Measurements from ENCODE around the gene SND1. TPM values are rescaled to one million over a fixed set of nuclear protein-coding genes. Genes with fewer than 3 reads are reported as not detected.

Gene SND1
- total RNA-seq, 4 donors from 2014 or later: 62.0 to 89.4 (median 82.1) TPM

- TF ChIP-seq, protein P1, sequence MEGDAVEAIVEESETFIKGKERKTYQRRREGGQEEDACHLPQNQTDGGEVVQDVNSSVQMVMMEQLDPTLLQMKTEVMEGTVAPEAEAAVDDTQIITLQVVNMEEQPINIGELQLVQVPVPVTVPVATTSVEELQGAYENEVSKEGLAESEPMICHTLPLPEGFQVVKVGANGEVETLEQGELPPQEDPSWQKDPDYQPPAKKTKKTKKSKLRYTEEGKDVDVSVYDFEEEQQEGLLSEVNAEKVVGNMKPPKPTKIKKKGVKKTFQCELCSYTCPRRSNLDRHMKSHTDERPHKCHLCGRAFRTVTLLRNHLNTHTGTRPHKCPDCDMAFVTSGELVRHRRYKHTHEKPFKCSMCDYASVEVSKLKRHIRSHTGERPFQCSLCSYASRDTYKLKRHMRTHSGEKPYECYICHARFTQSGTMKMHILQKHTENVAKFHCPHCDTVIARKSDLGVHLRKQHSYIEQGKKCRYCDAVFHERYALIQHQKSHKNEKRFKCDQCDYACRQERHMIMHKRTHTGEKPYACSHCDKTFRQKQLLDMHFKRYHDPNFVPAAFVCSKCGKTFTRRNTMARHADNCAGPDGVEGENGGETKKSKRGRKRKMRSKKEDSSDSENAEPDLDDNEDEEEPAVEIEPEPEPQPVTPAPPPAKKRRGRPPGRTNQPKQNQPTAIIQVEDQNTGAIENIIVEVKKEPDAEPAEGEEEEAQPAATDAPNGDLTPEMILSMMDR (IDR thresholded peaks at IDR 0.05): no peak
- TF ChIP-seq POLR2A (IDR thresholded peaks at IDR 0.05): no peak
- DNase-seq (ENCODE audit: low spot score in 2 of 2): no peak
- H3K4me3 ChIP-seq (ENCODE audit: low read depth, poor library complexity, severe bottlenecking): no peak overlapping the region
- WGBS, 2 donors: 70 to 79% methylated on average over 4 of the region's 4 CpGs
- intact Hi-C loops (cut with DNase I; ENCODE audit: low total_unique reads): no loop called here
Observed at GRCh38 chr7:127683776-127684681, 32.0 kb downstream of the SND1 start.

DNA sequence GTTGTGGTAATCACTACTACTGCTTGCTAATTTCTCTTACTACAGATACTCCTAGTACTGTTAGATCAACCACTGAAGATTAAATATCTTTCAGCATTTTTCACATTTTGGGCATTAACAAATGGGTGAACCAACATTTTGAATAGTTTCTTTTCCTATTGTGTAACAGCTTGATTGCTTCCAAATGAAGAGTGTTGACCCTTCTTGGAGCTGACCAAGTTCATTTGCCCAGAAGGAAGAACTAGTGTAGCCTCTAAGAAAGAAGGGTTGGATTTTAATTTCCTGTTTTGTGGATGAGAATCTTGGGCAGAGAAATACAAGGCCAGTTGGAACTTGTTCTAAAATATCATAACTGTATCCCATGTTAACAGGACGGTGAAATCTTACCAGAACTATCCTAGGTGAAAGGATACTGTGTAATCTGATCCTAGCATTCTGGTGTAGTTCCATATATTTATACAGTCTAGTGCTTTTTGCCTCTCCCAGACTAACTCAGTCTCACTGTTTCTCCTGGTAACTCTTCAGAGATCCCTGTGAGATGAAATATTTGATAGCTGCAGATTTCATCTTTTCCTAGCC lies 37.3 kb downstream of the SND1 start:
- no peak overlapping the region for H3K4me3 ChIP-seq (ENCODE audit: low read depth, poor library complexity, severe bottlenecking)
- TF ChIP-seq POLR2A (IDR thresholded peaks at IDR 0.05): no peak
- TF ChIP-seq, protein P1 (IDR thresholded peaks at IDR 0.05): no peak
- WGBS, 2 donors: 44 to 45% methylated on average over 1 of the region's 1 CpG
- no peak for DNase-seq (ENCODE audit: low spot score in 2 of 2)
- intact Hi-C loops (cut with DNase I; ENCODE audit: low total_unique reads): no loop called here

GRCh38 chr7:127690337-127690736 lies 38.3 kb downstream of the SND1 start:
- TF ChIP-seq POLR2A (IDR thresholded peaks at IDR 0.05): no peak
- TF ChIP-seq, protein P1 (IDR thresholded peaks at IDR 0.05): no peak
- DNase-seq (ENCODE audit: low spot score in 2 of 2): no peak
- H3K4me3 ChIP-seq (ENCODE audit: low read depth, poor library complexity, severe bottlenecking): no peak overlapping the region
- intact Hi-C loops (cut with DNase I; ENCODE audit: low total_unique reads): no loop called here
- WGBS, 2 donors: 94 to 96% methylated on average over 3 of the region's 3 CpGs

GRCh38 chr7:127690806-127691205 lies 38.8 kb downstream of the SND1 start:
- intact Hi-C loops (cut with DNase I; ENCODE audit: low total_unique reads): no loop called here
- TF ChIP-seq POLR2A (IDR thresholded peaks at IDR 0.05): no peak
- H3K4me3 ChIP-seq (ENCODE audit: low read depth, poor library complexity, severe bottlenecking): no peak overlapping the region
- 90 to 96% methylated on average over 3 of the region's 3 CpGs for WGBS, 2 donors
- DNase-seq (ENCODE audit: low spot score in 2 of 2): no peak

- 98 to 100% methylated on average over 1 of the region's 1 CpG for WGBS, 2 donors
- no peak overlapping the region for H3K4me3 ChIP-seq (ENCODE audit: low read depth, poor library complexity, severe bottlenecking)
- TF ChIP-seq, protein P1 (IDR thresholded peaks at IDR 0.05): no peak
- no peak for TF ChIP-seq POLR2A (IDR thresholded peaks at IDR 0.05)
- intact Hi-C loops (cut with DNase I; ENCODE audit: low total_unique reads): no loop called here
- DNase-seq (ENCODE audit: low spot score in 2 of 2): no peak
Observed at GRCh38 chr7:127692200-127692599, 40.2 kb downstream of the SND1 start.

- TF ChIP-seq, protein P1 (IDR thresholded peaks at IDR 0.05): no peak
- no peak for TF ChIP-seq POLR2A (IDR thresholded peaks at IDR 0.05)
- H3K4me3 ChIP-seq (ENCODE audit: low read depth, poor library complexity, severe bottlenecking): no peak overlapping the region
- DNase-seq (ENCODE audit: low spot score in 2 of 2): no peak
- intact Hi-C loops (cut with DNase I; ENCODE audit: low total_unique reads): no loop called here
- 70 to 83% methylated on average over 2 of the region's 2 CpGs for WGBS, 2 donors
Observed at GRCh38 chr7:127699853-127700252, 47.9 kb downstream of the SND1 start.
